ENCODE data around the gene C1QTNF3.
"Not testable (repeated sequence)": the region's sequence is repeated elsewhere in the genome, so short reads cannot be mapped to it uniquely, and the experiment has no call there.

Gene C1QTNF3

GRCh38 chr5:34043099-34043876, at the start of gene C1QTNF3:
TSS of gene C1QTNF3 (minus strand) at chr5:34043213. CDS start at chr5:34043125, 88 bp downstream.
- no peak for DNase-seq

GRCh38 chr5:34091039-34091438, 48.0 kb upstream of the C1QTNF3 start:
- DNase-seq, result not testable (repeated sequence)

- not testable (repeated sequence) for DNase-seq
Observed at GRCh38 chr5:34089802-34090201, 46.8 kb upstream of the C1QTNF3 start.

GRCh38 chr5:34087728-34088127, 44.7 kb upstream of the C1QTNF3 start:
- not testable (repeated sequence) for DNase-seq

GRCh38 chr5:34083898-34084297, 40.9 kb upstream of the C1QTNF3 start:
- not testable (repeated sequence) for DNase-seq

- DNase-seq, result not testable (repeated sequence)
Observed at GRCh38 chr5:34079505-34079904, 36.5 kb upstream of the C1QTNF3 start.

- DNase-seq, result not testable (repeated sequence)
Observed at GRCh38 chr5:34077636-34078035, 34.6 kb upstream of the C1QTNF3 start.

GRCh38 chr5:34076719-34077364, 33.8 kb upstream of the C1QTNF3 start:
- DNase-seq, result not testable (repeated sequence)

- not testable (repeated sequence) for DNase-seq
Observed at GRCh38 chr5:34074472-34074871, 31.5 kb upstream of the C1QTNF3 start.

GRCh38 chr5:34074071-34074470, 31.1 kb upstream of the C1QTNF3 start:
- DNase-seq, result not testable (repeated sequence)

- not testable (repeated sequence) for DNase-seq
Observed at GRCh38 chr5:34070626-34071025, 27.6 kb upstream of the C1QTNF3 start.

- no peak for DNase-seq
Observed at GRCh38 chr5:34064656-34065055, 21.6 kb upstream of the C1QTNF3 start.

GRCh38 chr5:34062419-34062818, 19.4 kb upstream of the C1QTNF3 start:
- no peak for DNase-seq

GRCh38 chr5:34061993-34062392, 19.0 kb upstream of the C1QTNF3 start:
- no peak for DNase-seq

- no peak for DNase-seq
Observed at GRCh38 chr5:34059977-34060376, 17.0 kb upstream of the C1QTNF3 start.

- no peak for DNase-seq
Observed at GRCh38 chr5:34058532-34058931, 15.5 kb upstream of the C1QTNF3 start.

- DNase-seq, result no peak
Observed at GRCh38 chr5:34057569-34057968, 14.6 kb upstream of the C1QTNF3 start.

- DNase-seq, result no peak
Observed at GRCh38 chr5:34057118-34057517, 14.1 kb upstream of the C1QTNF3 start.

GRCh38 chr5:34055667-34056066, 12.7 kb upstream of the C1QTNF3 start:
- DNase-seq, result no peak

GRCh38 chr5:34054400-34054729, 11.4 kb upstream of the C1QTNF3 start:
- no peak for DNase-seq

- no peak for DNase-seq
Observed at GRCh38 chr5:34053571-34054399, 10.8 kb upstream of the C1QTNF3 start.

- DNase-seq, result no peak
Observed at GRCh38 chr5:34053133-34053532, 10.1 kb upstream of the C1QTNF3 start.

- no peak for DNase-seq
Observed at GRCh38 chr5:34051374-34051980, 8.5 kb upstream of the C1QTNF3 start.
